Measurements from ENCODE around the gene MAD1L1. TPM values are rescaled to one million over a fixed set of nuclear protein-coding genes. Genes with fewer than 3 reads are reported as not detected.

Gene MAD1L1
- total RNA-seq, 1 donor from 2014 or later, result 57.4 TPM

- Histone ChIP-seq H3K4me3 (ENCODE audit: low read depth, low read length) (no peak overlapping the region), H3K36me3 (ENCODE audit: control insufficient read depth, insufficient read depth, low read length) (no peaks in the 10 kb centered on the region), H3K27me3 (ENCODE audit: control insufficient read depth, insufficient read depth, low read length) (no peaks in the 10 kb centered on the region)
- no peak for DNase-seq (ENCODE audit: low read depth)
- no peak for TF ChIP-seq CTCF (IDR thresholded peaks at IDR 0.05; ENCODE audit: insufficient read depth, low read length, severe bottlenecking)
- no peak for FAIRE-seq
Measured at GRCh38 chr7:2028733-2029132, 204.0 kb downstream of the MAD1L1 start.

- Histone ChIP-seq H3K27me3 (ENCODE audit: control insufficient read depth, insufficient read depth, low read length) (no peaks in the 10 kb centered on the region), H3K4me3 (ENCODE audit: low read depth, low read length) (no peak overlapping the region), H3K36me3 (ENCODE audit: control insufficient read depth, insufficient read depth, low read length) (no peaks in the 10 kb centered on the region)
- TF ChIP-seq CTCF (IDR thresholded peaks at IDR 0.05; ENCODE audit: insufficient read depth, low read length, severe bottlenecking), result no peak
- no peak for FAIRE-seq
- DNase-seq (ENCODE audit: low read depth), result no peak
Measured at GRCh38 chr7:2025188-2025587, 207.6 kb downstream of the MAD1L1 start.

GRCh38 chr7:2024567-2024918 is 208.2 kb downstream of the MAD1L1 start:
- no peak for FAIRE-seq
- Histone ChIP-seq H3K4me3 (ENCODE audit: low read depth, low read length) (no peak overlapping the region), H3K27me3 (ENCODE audit: control insufficient read depth, insufficient read depth, low read length) (no peaks in the 10 kb centered on the region), H3K36me3 (ENCODE audit: control insufficient read depth, insufficient read depth, low read length) (no peaks in the 10 kb centered on the region)
- no peak for TF ChIP-seq CTCF (IDR thresholded peaks at IDR 0.05; ENCODE audit: insufficient read depth, low read length, severe bottlenecking)
- DNase-seq (ENCODE audit: low read depth), result no peak

DNA sequence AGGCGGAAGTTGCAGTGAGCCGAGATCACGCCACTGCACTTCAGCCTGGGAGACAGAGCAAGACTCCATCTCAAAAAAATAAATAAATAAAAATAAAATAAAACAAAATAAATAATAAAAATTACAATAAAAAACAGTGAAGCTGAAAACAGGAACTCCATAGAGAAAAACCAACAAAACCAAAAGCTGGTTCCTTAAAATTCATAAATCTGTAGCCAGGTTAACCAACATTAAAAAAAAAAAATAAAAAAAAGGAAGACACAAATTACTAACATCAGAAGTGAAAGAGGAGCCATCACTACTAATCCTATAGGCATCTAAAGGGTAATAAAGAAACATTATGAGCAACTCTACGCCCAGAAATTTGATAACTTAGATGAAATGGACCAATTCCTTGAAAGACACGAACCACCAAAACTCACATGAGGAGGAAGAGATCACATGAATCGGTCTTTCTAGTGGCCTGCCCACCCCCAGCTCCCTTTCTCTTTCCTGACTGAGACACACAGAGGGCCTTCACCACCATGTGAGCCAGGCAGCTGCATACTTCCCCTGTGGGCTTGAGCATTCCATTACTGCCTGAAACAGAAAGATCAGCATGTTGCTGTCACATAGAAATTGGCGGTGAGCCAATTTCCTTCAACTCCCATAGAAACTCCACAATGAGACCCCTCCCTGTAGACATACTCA is 208.7 kb downstream of the MAD1L1 start:
- no peaks in the 10 kb centered on the region for H3K27me3 ChIP-seq (ENCODE audit: control insufficient read depth, insufficient read depth, low read length)
- H3K4me3 ChIP-seq (ENCODE audit: low read depth, low read length), result no peak overlapping the region
- FAIRE-seq (no peak), DNase-seq (ENCODE audit: low read depth) (no peak)
- H3K36me3 ChIP-seq (ENCODE audit: control insufficient read depth, insufficient read depth, low read length), result no peaks in the 10 kb centered on the region
- TF ChIP-seq CTCF (IDR thresholded peaks at IDR 0.05; ENCODE audit: insufficient read depth, low read length, severe bottlenecking), result no peak

DNA sequence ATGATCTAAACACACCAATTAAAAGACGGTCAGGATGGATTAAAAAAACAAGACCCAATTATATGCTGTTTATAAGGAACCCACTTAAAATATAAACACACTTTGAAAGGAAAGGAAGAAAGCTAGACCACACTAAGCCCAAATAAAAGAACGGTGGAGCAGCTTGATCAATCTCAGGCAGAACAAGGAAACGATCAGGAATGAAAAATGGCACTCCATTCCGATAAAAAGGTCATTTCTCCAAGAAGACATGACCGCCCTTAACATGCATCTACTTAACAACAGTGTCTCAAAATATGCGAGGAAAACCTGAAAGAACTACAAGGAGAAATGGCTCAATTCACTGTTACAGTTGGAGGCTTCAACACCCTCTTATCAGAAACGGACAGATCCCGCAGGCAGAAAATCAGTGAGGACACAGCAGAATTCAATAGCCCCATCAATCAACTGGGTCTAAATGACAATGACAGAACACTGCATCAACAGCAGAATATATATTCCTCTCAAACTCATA is 210.0 kb downstream of the MAD1L1 start:
- Histone ChIP-seq H3K4me3 (ENCODE audit: low read depth, low read length) (no peak overlapping the region), H3K27me3 (ENCODE audit: control insufficient read depth, insufficient read depth, low read length) (no peaks in the 10 kb centered on the region), H3K36me3 (ENCODE audit: control insufficient read depth, insufficient read depth, low read length) (no peaks in the 10 kb centered on the region)
- no peak for TF ChIP-seq CTCF (IDR thresholded peaks at IDR 0.05; ENCODE audit: insufficient read depth, low read length, severe bottlenecking)
- FAIRE-seq (no peak), DNase-seq (ENCODE audit: low read depth) (no peak)

DNA sequence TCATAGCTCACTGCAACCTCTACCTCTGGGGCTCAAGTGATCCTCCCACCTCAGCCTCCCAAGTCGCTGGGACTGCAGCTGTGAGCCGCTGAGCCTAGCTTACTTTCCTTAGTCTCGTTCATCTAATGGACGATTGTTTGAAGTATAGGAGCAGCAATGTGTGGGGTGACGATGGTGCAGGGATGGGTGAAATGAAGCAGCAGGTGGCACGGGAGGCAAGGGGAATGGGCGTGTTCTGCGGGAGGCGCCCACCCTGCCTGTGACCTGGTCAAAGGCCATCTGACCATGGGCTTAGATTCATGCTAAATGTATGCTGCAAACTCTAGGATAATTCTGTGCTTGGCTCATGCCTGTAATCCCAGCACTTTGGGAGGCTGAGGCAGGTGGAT is 210.7 kb downstream of the MAD1L1 start:
- no peak overlapping the region for H3K4me3 ChIP-seq (ENCODE audit: low read depth, low read length)
- TF ChIP-seq CTCF (IDR thresholded peaks at IDR 0.05; ENCODE audit: insufficient read depth, low read length, severe bottlenecking), result no peak
- no peaks in the 10 kb centered on the region for H3K27me3 ChIP-seq (ENCODE audit: control insufficient read depth, insufficient read depth, low read length)
- FAIRE-seq (no peak), DNase-seq (ENCODE audit: low read depth) (no peak)
- H3K36me3 ChIP-seq (ENCODE audit: control insufficient read depth, insufficient read depth, low read length), result no peaks in the 10 kb centered on the region

Data from bronchial epithelial cell (primary cell).